ENCODE measurements around the gene GPATCH4.
"Not testable (repeated sequence)": the region's sequence is repeated elsewhere in the genome, so short reads cannot be mapped to it uniquely, and the experiment has no call there.

The GPATCH4 gene

GRCh38 chr1:156559797-156560385 lies 41.4 kb downstream of the GPATCH4 start:
- DNase-seq (ENCODE audit: low read depth, low spot score), result no peak
- no peaks in the 10 kb centered on the region for H3K4me1 ChIP-seq (ENCODE audit: insufficient read depth, insufficient read length)
- no peaks in the 10 kb centered on the region for H3K9me3 ChIP-seq (ENCODE audit: insufficient read depth, low read length)
- peaks cover 74% of the 10 kb centered on the region for H3K36me3 ChIP-seq (ENCODE audit: insufficient read depth, insufficient read length, low read length)
- no peak for TF ChIP-seq ZNF274 (IDR thresholded peaks at IDR 0.05; ENCODE audit: low read depth, low read length)
- no peak for TF ChIP-seq SUZ12 (IDR thresholded peaks at IDR 0.05; ENCODE audit: extremely low read depth, insufficient read depth, insufficient read length)
- no peak for TF ChIP-seq YY1 (IDR thresholded peaks at IDR 0.05; ENCODE audit: insufficient read depth, insufficient read length)
- H3K9ac ChIP-seq (ENCODE audit: insufficient read length, low read depth), result no peak overlapping the region
- H3K27me3 ChIP-seq (ENCODE audit: insufficient read depth, insufficient read length), result no peaks in the 10 kb centered on the region
- no peak overlapping the region for H3K4me3 ChIP-seq (ENCODE audit: insufficient read length, low read depth)

GRCh38 chr1:156559086-156559796 lies 42.0 kb downstream of the GPATCH4 start:
- Histone ChIP-seq H3K27me3 (ENCODE audit: insufficient read depth, insufficient read length) (no peaks in the 10 kb centered on the region), H3K4me1 (ENCODE audit: insufficient read depth, insufficient read length) (no peaks in the 10 kb centered on the region), H3K9me3 (ENCODE audit: insufficient read depth, low read length) (no peaks in the 10 kb centered on the region), H3K9ac (ENCODE audit: insufficient read length, low read depth) (no peak overlapping the region), H3K4me3 (ENCODE audit: insufficient read length, low read depth) (no peak overlapping the region), H3K36me3 (ENCODE audit: insufficient read depth, insufficient read length, low read length) (peaks cover 74% of the 10 kb centered on the region)
- DNase-seq (ENCODE audit: low read depth, low spot score), result no peak
- TF ChIP-seq YY1 (IDR thresholded peaks at IDR 0.05; ENCODE audit: insufficient read depth, insufficient read length) (no peak), SUZ12 (IDR thresholded peaks at IDR 0.05; ENCODE audit: extremely low read depth, insufficient read depth, insufficient read length) (no peak), ZNF274 (IDR thresholded peaks at IDR 0.05; ENCODE audit: low read depth, low read length) (no peak)

- no peaks in the 10 kb centered on the region for H3K9me3 ChIP-seq (ENCODE audit: insufficient read depth, low read length)
- TF ChIP-seq ZNF274 (IDR thresholded peaks at IDR 0.05; ENCODE audit: low read depth, low read length) (no peak), YY1 (IDR thresholded peaks at IDR 0.05; ENCODE audit: insufficient read depth, insufficient read length) (no peak), SUZ12 (IDR thresholded peaks at IDR 0.05; ENCODE audit: extremely low read depth, insufficient read depth, insufficient read length) (no peak)
- no peak overlapping the region for H3K4me3 ChIP-seq (ENCODE audit: insufficient read length, low read depth)
- H3K4me1 ChIP-seq (ENCODE audit: insufficient read depth, insufficient read length), result no peaks in the 10 kb centered on the region
- no peaks in the 10 kb centered on the region for H3K27me3 ChIP-seq (ENCODE audit: insufficient read depth, insufficient read length)
- H3K36me3 ChIP-seq (ENCODE audit: insufficient read depth, insufficient read length, low read length), result peaks cover 70% of the 10 kb centered on the region
- no peak overlapping the region for H3K9ac ChIP-seq (ENCODE audit: insufficient read length, low read depth)
- no peak for DNase-seq (ENCODE audit: low read depth, low spot score)
Measured at GRCh38 chr1:156556354-156556753, 44.9 kb downstream of the GPATCH4 start.

GRCh38 chr1:156555715-156556114 lies 45.6 kb downstream of the GPATCH4 start:
- Histone ChIP-seq H3K27me3 (ENCODE audit: insufficient read depth, insufficient read length) (no peaks in the 10 kb centered on the region), H3K9me3 (ENCODE audit: insufficient read depth, low read length) (no peaks in the 10 kb centered on the region), H3K4me3 (ENCODE audit: insufficient read length, low read depth) (no peak overlapping the region), H3K9ac (ENCODE audit: insufficient read length, low read depth) (no peak overlapping the region), H3K36me3 (ENCODE audit: insufficient read depth, insufficient read length, low read length) (peaks cover 72% of the 10 kb centered on the region), H3K4me1 (ENCODE audit: insufficient read depth, insufficient read length) (no peaks in the 10 kb centered on the region)
- TF ChIP-seq ZNF274 (IDR thresholded peaks at IDR 0.05; ENCODE audit: low read depth, low read length), result no peak
- TF ChIP-seq YY1 (IDR thresholded peaks at IDR 0.05; ENCODE audit: insufficient read depth, insufficient read length), result no peak
- no peak for TF ChIP-seq SUZ12 (IDR thresholded peaks at IDR 0.05; ENCODE audit: extremely low read depth, insufficient read depth, insufficient read length)
- no peak for DNase-seq (ENCODE audit: low read depth, low spot score)

- Histone ChIP-seq H3K9ac (ENCODE audit: insufficient read length, low read depth) (no peak overlapping the region), H3K36me3 (ENCODE audit: insufficient read depth, insufficient read length, low read length) (peaks cover 72% of the 10 kb centered on the region), H3K9me3 (ENCODE audit: insufficient read depth, low read length) (no peaks in the 10 kb centered on the region), H3K4me3 (ENCODE audit: insufficient read length, low read depth) (no peak overlapping the region), H3K4me1 (ENCODE audit: insufficient read depth, insufficient read length) (no peaks in the 10 kb centered on the region), H3K27me3 (ENCODE audit: insufficient read depth, insufficient read length) (no peaks in the 10 kb centered on the region)
- TF ChIP-seq ZNF274 (IDR thresholded peaks at IDR 0.05; ENCODE audit: low read depth, low read length), result no peak
- TF ChIP-seq YY1 (IDR thresholded peaks at IDR 0.05; ENCODE audit: insufficient read depth, insufficient read length), result no peak
- TF ChIP-seq SUZ12 (IDR thresholded peaks at IDR 0.05; ENCODE audit: extremely low read depth, insufficient read depth, insufficient read length), result no peak
- no peak for DNase-seq (ENCODE audit: low read depth, low spot score)
Measured at GRCh38 chr1:156554971-156555370, 46.3 kb downstream of the GPATCH4 start.

- Histone ChIP-seq H3K4me3 (ENCODE audit: insufficient read length, low read depth) (no peak overlapping the region), H3K4me1 (ENCODE audit: insufficient read depth, insufficient read length) (no peaks in the 10 kb centered on the region), H3K27me3 (ENCODE audit: insufficient read depth, insufficient read length) (no peaks in the 10 kb centered on the region), H3K9ac (ENCODE audit: insufficient read length, low read depth) (no peak overlapping the region), H3K9me3 (ENCODE audit: insufficient read depth, low read length) (no peaks in the 10 kb centered on the region), H3K36me3 (ENCODE audit: insufficient read depth, insufficient read length, low read length) (peaks cover 68% of the 10 kb centered on the region)
- no peak for TF ChIP-seq SUZ12 (IDR thresholded peaks at IDR 0.05; ENCODE audit: extremely low read depth, insufficient read depth, insufficient read length)
- TF ChIP-seq ZNF274 (IDR thresholded peaks at IDR 0.05; ENCODE audit: low read depth, low read length), result no peak
- no peak for TF ChIP-seq YY1 (IDR thresholded peaks at IDR 0.05; ENCODE audit: insufficient read depth, insufficient read length)
- DNase-seq (ENCODE audit: low read depth, low spot score), result no peak
Measured at GRCh38 chr1:156553860-156554485, 47.3 kb downstream of the GPATCH4 start.

GRCh38 chr1:156552937-156553336 lies 48.3 kb downstream of the GPATCH4 start:
- H3K9ac ChIP-seq (ENCODE audit: insufficient read length, low read depth); H3K27me3 ChIP-seq (ENCODE audit: insufficient read depth, insufficient read length); DNase-seq (ENCODE audit: low read depth, low spot score); H3K4me3 ChIP-seq (ENCODE audit: insufficient read length, low read depth); H3K4me1 ChIP-seq (ENCODE audit: insufficient read depth, insufficient read length); H3K9me3 ChIP-seq (ENCODE audit: insufficient read depth, low read length): not testable (repeated sequence)
- H3K36me3 ChIP-seq (ENCODE audit: insufficient read depth, insufficient read length, low read length), result peaks cover 78% of the 10 kb centered on the region
